GM12875 (cell line): Measurements from ENCODE around the gene TPP1.

ENCODE experiments used
- H3K4me3 ChIP-seq: one replicate; pipeline ENCODE4 v1.5.1; 2011; ENCODE audit warnings: low read depth, low read length, control low read depth
- TF ChIP-seq, protein P1 (sequence below): IDR thresholded peaks from 2 replicates; pipeline ENCODE4 v1.5.1; 2011; ENCODE audit warnings: low read depth, mild to moderate bottlenecking, control low read depth, inconsistent platforms, low read length, moderate library complexity, borderline replicate concordance; ENCODE audit not compliant: insufficient read depth

The TPP1 gene

GRCh38 chr11:6658647-6659046, 39.4 kb upstream of the TPP1 start:
- TF ChIP-seq, protein P1, sequence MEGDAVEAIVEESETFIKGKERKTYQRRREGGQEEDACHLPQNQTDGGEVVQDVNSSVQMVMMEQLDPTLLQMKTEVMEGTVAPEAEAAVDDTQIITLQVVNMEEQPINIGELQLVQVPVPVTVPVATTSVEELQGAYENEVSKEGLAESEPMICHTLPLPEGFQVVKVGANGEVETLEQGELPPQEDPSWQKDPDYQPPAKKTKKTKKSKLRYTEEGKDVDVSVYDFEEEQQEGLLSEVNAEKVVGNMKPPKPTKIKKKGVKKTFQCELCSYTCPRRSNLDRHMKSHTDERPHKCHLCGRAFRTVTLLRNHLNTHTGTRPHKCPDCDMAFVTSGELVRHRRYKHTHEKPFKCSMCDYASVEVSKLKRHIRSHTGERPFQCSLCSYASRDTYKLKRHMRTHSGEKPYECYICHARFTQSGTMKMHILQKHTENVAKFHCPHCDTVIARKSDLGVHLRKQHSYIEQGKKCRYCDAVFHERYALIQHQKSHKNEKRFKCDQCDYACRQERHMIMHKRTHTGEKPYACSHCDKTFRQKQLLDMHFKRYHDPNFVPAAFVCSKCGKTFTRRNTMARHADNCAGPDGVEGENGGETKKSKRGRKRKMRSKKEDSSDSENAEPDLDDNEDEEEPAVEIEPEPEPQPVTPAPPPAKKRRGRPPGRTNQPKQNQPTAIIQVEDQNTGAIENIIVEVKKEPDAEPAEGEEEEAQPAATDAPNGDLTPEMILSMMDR, result no peak
- H3K4me3 ChIP-seq, result no peak overlapping the region

GRCh38 chr11:6657346-6657745, 38.1 kb upstream of the TPP1 start:
- no peak overlapping the region for H3K4me3 ChIP-seq
- TF ChIP-seq, protein P1, result no peak

GRCh38 chr11:6656936-6657335, 37.7 kb upstream of the TPP1 start:
- no peak overlapping the region for H3K4me3 ChIP-seq

DNA sequence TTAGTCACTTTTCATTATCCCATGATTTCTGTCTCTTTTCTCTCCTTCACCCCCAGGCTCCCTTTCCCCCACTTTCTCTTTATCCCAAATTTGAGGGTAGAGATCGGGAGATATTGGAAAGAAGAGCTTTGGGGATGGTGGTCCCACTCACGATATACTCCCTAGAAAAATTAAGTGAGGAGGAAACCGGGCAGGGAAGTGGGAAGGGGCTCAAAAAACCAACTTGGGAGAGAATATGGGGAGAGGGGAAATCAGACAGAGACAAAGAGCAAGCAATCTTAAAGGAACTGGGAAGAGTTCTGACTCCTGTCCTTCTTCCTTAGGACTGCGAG, 37.3 kb upstream of the TPP1 start:
- H3K4me3 ChIP-seq, result no peak overlapping the region
- TF ChIP-seq, protein P1, result no peak

More at GRCh38 chr11:6656936-6657335, 37.7 kb upstream of the TPP1 start:
- TF ChIP-seq, protein P1, result no peak

DNA sequence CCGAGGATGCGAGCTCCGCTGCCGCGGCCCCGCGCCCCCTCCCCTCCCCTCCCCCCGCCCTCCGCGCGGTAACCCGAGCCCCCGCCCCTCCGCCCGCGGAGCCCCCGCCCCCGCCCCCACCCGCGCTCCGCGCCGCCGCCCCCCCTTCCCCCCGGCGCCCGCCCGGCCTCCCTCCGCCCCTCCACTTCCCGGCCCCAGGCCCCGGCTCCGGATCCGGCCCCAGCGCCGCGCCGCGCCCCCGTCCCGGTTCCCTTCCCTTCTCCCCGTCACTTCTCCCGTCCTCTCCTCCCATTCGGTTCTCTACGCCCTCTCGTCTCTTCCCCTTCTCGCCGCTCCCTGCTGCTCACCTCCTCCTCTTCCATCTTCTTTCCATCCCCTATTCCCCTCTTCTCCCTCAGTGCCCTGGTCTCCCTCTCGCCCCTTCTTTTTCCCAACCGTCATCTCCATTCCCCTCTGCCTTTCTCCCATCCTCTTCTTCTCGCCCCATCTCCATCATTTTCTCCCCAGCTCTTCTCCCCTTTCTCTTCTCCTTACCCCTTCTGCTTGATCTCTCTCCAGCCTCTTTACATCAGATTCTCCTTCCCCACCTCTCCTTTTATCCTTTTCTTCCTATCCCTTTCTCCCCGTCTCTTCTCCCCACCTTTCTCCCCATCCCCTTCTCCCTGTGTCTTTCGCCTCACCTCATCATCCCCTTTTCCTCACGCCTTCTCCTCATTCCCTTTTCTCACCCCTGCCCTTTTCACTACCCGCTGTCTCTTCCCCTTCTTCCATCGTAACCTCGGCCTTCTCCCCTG, 36.8 kb upstream of the TPP1 start, which contains the start of gene DCHS1:
Gene DCHS1, minus strand, starts transcription at position 20 of the 794 bp plus-strand sequence. CDS start 14,196 bp downstream, outside the sequence.
- TF ChIP-seq, protein P1, result no peak
- H3K4me3 ChIP-seq, result peak within 1 kb of the TSS; percentile 21

GRCh38 chr11:6655020-6655789, 36.0 kb upstream of the TPP1 start:
- TF ChIP-seq, protein P1, result no peak
- H3K4me3 ChIP-seq, result peak overlapping the region; percentile 2
